GM19468 (cell line): ENCODE data around the gene CES3.
A peak's percentile ranks its signal among the peaks of the same experiment; 100 is the strongest.

Source experiments
- ATAC-seq: cut with Tn5 transposase; IDR thresholded peaks from one replicate; pipeline ENCODE4 v1.9.1; 2021; ENCODE audit warnings: mild to moderate bottlenecking, moderate library complexity, moderate number of reproducible peaks; ENCODE audit not compliant: unreplicated experiment; ENCODE audit errors: extremely low read depth

Gene CES3, protein sequence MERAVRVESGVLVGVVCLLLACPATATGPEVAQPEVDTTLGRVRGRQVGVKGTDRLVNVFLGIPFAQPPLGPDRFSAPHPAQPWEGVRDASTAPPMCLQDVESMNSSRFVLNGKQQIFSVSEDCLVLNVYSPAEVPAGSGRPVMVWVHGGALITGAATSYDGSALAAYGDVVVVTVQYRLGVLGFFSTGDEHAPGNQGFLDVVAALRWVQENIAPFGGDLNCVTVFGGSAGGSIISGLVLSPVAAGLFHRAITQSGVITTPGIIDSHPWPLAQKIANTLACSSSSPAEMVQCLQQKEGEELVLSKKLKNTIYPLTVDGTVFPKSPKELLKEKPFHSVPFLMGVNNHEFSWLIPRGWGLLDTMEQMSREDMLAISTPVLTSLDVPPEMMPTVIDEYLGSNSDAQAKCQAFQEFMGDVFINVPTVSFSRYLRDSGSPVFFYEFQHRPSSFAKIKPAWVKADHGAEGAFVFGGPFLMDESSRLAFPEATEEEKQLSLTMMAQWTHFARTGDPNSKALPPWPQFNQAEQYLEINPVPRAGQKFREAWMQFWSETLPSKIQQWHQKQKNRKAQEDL

DNA sequence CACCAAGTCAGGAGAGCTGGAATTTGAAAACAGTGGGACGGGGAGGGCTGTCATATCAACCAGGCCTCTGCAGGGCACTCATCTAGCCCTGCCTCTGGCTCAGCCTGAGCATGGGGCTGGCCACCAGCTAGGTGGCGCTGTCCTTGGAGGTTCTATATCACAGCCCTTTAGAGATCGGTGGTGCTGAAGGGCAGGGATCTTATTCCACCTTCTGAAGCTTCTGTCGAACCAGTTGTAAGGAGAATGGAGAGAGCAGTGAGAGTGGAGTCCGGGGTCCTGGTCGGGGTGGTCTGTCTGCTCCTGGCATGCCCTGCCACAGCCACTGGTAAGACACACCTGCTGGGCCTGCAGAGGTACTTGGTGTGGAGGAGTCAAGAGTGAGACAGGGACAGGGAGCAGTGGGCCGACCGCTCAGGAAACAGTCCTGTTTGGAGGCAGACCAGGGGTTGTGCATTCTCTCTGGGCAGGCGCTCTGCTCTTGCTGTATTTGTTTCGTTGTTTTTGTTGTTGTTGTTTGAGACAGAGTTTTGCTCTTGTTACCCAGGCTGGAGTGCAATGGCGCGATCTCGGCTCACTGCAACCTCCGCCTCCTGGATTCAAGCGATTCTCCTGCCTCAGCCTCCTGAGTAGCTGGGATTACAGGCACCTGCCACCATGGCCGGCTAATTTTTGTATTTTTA lies at the start of gene CES3:
CES3 (plus strand) TSS at position 202 of the 680 bp plus-strand sequence; CDS start at position 244, 42 bp downstream.
- peak; percentile 76 for ATAC-seq

DNA sequence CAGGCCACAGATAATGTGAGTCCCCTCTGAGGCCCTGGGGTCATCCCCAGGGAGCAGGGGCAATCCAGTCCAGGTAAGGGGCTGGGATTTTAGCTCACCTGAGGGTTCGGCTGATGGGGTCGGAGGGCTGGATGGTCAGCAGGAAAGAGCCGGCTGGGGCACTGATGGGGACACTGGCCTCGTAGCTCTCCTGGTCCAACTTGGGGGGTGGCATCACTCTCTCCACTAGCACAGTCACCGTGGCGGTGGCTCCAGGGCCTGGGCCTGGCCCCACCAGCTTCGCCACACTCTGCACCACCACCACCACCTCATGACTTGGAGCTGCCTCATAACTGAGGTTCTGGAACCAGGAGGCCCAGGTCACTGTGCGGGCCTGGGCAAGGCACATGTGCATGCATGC lies 49.3 kb upstream of the CES3 start:
- ATAC-seq: no peak

DNA sequence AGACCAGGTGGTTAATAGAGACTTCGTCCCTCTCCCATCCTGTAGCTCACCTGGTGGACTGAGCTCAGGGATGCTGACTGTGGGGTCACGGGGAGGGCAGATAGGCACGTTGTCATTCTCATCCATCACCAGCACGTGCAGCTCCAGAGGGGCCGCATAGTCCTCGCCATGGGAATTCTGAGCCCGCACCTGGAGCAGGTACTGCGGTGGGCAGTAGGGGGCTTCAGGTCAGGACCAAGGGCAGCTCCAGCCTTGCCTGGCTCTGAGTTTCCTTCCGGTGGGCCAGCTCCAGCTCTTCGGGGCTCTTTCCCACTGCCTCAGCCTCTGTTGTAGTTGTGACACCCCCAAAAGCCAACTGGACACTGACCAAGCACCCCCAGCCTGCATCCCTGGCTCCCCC lies 48.0 kb upstream of the CES3 start:
- no peak for ATAC-seq

DNA sequence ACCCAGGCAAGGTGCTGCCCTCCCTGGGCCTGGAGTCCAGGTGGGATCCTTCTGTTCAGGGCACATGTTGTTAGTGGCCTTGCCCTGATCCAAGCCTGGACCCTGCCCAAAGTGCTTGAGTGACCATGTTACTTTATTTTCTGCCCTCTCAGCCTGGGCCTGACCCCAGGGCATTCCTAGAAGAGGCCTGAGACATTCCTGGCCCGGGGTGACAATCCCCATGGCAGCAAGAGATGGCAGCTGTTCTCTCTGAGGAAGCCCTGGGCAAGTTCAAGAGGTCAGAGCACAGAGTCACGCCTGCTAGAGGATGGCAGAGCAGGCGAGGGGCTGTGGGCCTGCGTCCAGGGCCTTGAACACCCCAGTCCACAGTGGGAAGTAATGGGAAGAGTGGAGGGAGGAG lies 47.4 kb upstream of the CES3 start:
- no peak for ATAC-seq

DNA sequence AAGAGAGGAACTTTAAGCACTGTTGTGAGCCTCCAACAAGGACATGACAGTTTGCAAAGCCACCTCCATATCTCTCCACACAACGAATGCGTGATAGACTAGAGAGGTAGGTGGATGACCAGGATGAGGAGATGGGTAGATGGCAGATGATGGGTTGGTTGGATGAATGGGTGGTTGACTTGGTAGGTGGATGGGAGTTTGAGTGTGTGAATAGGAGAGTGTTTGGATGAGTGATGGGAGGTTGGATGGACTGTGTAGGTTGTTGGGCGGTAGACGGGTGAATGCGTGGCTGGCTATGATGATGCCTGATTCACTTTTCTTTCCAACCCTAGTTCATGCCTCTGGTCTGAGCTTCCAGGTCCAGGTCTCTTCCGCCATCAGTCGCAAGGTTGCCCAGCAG lies 46.5 kb upstream of the CES3 start:
- no peak for ATAC-seq

DNA sequence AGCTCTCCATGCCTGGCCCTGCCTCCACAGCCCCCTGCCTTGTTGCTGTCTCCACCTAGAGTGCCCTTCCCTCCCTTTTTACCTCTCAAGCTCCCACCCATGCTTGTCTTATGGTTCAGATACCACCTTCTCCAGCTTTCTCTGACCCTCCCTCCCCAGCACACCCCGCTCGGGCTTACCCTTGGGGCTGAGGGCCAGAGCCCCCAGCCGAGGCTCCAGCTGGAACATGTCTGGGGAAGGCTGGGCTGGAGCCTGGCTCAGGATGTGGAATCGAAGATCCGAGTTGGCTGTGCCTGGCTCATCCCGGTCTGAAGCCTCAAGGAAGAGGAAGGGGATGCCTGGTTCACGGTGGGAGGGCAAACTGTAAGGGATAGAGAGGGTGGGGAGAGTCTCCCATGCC lies 46.0 kb upstream of the CES3 start:
- no peak for ATAC-seq

DNA sequence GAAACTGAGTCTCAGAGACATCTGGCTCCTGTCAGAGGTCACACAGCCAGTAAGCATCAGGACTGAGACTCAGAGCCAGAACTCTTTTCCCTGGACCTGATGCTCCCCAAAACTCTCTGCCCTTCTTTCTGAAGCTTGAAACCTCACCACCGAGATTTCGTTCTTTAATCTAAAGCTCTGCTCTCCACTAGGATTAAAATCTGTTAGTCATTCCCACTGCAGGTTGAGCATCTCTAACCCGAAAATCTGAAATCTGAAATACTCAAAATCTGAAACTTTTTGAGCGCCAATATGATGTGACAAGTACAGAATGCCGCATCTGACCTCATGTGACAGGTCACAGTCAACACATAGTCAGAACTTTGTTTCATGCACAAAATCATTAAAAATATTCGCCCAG lies 44.5 kb upstream of the CES3 start:
- ATAC-seq: no peak

DNA sequence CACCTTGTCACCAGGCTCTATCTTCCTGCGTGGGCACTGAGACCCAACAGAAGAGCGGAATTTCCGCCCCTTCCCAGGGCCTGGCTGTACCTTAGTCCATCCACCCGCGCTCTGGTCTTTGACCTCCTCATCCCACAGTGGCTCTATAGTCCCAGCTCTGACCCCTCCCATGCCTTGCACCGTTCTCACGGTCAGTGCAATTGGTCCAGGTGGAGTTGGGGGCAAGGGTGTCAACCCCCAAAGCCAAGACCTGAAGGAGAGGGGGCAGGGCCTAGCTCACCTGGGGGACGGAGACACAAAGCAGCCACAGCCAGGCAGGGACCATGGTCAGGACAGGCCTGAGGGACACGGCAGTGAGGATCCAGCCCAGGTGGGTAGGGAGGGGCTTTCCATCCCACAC lies 43.3 kb upstream of the CES3 start:
- ATAC-seq: no peak

DNA sequence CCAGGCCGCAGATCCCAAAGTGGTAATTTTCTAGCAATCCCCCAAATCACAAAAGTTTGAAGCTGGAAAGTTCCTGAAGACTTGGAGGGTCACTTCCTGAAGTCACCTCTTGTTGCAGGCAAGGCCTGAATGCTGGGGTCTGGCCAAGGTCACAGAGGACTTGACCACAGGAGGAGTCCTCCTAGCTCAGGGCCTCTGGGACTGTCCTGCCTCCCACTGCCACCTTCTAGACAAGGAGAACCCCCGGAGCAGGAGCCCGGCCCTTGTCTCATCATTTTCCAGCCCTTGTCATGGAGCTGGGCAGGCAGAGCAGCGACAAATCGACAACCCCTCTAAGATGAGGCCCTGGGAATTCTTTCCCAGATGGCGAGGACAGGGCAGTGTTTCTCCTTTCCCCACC lies 42.7 kb upstream of the CES3 start:
- no peak for ATAC-seq

DNA sequence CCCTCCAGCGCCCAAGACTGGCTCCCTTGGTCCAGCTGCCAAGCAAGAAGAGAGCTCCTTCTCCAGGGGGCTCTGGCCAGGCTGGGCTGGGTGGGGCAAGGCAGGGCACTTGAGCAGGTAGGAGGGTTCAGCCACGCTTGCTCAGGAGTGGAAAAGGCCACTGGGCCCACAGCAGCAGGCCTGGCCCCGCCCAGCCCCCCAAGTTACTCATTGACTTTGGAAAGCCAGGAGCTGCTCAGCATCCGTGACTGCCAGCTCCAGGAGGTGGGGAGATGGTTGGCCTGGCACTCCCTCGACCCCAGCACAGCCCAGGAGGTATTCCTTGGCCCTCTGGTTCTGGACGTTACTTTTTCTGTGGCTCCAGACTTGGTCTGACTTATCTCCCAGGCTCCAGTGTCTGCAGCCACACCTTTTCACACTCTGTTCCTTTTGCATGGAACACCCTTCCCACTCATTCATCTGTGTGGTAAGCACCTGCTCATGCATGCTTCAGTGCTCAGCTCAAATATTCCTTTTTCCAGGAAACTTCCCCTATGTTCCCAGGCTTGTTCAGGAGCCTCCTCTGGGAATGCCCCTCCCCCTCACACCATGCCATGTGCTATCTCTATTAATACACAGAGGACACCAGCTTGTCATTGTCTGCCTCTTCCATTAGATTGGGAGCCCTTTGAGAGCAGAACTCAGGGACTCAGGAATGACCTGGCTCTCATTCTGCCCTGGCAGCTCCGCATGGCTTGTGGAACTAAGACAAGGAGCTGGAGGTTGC lies 42.1 kb upstream of the CES3 start, which contains the start of gene CDH16:
CDH16 (minus strand) TSS at position 83 of the 766 bp plus-strand sequence. CDS start 820 bp downstream, outside the sequence.
- no peak for ATAC-seq

DNA sequence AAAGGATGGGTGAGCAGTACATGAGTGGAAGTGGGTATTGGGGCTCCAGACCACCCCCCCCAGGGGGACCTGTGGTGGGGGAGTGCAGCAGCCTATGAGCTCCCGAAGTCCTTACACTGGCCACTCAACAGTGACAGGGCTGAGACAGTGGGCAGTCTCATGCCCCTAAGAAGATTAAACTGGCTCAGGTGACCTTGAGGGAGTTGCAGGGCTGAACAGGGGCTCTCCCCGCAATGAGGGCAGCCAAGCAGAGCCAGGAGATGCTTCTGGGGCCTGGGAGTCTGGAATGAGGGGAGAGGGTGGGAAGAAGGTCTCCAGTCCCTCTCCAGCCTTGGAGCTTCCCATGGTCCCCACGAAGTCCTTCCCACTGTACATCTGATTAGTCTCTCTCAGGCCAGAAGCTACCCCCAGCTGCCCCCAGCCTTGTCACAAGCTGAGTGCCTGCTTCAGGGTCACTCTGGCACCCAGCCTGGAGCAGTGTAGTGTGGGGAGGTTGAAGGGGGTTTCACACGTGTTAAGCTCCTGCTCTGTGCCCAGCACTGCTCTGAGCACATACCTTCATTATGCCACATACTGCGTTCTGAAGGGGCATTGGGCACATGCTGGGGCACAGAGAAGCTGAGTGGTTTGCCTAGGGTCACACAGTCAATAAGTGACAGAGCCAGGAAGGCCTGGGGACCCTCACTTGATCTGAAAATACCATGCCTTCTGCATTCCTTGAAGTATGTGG lies 41.3 kb upstream of the CES3 start:
- ATAC-seq: no peak

DNA sequence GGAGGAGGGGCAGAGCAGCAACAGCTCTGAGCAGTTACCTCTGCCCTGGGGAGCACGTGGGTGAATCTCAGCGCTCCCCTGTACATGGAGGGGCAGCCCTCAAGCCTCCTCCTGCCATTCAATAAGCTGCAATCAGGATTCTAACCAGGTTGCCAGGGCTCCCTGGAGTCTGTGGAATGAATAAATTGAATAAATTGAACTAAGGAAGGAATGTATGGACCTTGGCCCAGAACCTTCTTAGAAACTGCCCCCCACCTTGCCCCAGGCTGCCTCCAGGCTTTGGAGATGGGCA lies 40.8 kb upstream of the CES3 start:
- no peak for ATAC-seq

DNA sequence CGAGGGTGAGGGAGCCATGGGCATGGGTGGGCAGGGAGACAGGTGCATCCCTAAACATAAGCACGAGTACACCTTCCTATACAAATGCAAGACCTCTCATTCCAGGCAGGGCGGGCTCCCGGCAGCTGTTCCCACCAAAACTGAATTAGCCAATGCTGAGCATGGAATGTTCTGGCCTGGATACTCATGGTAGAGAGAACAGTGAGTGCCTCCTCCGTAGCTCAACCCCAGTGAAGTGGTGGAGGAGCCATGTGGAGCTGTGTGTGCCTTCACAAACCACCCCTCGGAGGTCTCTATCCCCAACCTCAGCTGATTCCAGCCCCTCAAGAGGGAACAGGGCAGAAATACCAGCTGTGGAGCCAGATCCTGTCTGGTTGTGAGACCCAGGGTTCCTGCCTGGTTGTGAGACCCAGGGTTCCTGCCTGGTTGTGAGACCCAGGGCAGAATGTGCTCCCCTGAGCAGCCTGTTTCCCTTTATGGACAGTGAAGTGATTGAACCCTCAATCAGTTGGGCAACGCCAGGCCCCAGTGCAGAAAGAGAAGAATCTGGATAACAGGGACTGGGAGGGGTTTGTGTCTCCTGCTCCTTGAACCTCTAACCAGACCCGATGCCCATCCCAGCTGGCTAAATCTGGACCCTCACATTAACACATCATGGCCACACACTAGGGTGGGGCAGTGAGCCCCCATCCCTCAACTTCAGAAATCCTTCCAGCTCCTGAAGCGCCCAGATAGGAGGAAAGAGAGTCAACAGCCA lies 40.0 kb upstream of the CES3 start:
- no peak for ATAC-seq

DNA sequence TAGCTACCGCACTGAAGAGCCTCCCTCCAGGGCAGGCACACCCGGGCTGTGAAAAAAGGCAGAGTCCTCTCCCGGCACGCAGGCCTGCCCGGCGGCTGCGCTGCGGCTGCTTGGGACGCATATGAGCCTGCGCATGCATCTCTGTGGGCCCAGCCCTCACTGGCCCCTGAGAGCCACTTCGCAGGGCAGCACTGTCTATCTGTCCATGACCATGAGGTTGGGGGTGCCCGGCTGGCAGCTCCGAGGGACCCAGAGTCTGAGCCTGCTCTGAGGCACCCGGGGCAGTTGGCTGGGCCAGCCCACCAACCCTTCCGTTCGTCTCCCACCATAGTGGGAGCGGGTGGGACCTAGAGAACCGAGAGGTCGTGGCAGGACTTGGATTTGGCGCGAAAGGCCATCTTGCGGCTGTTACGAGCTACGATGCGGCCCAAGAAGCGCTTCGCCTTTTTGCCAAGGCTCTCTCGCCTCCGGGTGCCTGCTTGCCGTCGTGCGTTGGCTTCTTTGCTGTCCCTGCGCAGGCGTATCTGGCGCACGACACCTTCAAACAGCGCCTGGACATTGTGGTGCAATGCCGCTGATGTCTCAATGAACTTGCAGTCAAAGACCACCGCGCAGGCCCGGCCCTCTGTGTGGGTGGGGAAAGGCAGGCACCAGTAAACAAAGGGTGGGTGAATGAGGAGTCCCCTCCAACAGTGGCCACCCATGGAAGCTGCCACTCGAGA lies 39.2 kb upstream of the CES3 start:
- no peak for ATAC-seq

DNA sequence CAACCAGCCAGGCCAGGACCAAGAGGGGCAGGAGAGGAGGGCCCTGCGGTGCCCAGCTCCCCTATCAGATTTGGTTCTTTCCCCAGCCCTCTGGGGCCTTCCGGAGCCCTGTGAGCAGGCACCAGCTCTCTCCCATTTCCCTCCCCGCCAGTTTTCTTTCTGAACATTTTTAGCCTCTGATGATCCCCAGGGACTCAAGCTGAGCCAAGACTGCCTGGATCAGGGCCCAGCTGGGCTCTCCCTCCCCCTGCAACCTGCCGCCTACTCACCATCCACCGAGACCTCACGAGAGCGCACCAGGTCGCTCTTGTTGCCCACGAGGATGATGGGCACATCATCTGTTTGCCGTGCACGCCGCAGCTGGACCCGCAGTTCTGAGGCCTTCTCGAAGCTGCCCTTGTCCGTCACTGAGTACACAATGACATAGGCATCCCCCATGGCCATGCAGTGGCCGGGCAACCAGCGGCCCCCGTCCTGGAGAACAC lies 37.8 kb upstream of the CES3 start:
- no peak for ATAC-seq

DNA sequence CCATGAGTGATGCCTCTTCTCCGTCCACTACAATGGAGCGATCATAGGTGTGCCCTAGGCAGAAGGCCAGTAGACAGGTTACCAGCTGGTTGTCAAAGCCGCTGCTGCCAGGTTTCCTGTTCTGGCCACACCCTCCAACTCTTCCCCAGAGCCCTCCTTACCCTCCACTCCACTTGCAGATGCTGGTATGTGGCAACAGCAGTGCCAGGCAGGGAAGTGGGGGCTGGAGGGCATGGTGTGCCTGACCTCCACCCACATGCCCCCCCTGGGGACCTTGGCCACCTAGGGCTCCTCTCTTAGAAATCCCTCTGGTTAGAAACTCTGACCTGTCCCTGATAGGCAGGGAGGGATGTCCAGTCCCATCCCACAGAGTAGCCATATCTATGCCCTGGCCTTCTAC lies 37.2 kb upstream of the CES3 start:
- no peak for ATAC-seq

DNA sequence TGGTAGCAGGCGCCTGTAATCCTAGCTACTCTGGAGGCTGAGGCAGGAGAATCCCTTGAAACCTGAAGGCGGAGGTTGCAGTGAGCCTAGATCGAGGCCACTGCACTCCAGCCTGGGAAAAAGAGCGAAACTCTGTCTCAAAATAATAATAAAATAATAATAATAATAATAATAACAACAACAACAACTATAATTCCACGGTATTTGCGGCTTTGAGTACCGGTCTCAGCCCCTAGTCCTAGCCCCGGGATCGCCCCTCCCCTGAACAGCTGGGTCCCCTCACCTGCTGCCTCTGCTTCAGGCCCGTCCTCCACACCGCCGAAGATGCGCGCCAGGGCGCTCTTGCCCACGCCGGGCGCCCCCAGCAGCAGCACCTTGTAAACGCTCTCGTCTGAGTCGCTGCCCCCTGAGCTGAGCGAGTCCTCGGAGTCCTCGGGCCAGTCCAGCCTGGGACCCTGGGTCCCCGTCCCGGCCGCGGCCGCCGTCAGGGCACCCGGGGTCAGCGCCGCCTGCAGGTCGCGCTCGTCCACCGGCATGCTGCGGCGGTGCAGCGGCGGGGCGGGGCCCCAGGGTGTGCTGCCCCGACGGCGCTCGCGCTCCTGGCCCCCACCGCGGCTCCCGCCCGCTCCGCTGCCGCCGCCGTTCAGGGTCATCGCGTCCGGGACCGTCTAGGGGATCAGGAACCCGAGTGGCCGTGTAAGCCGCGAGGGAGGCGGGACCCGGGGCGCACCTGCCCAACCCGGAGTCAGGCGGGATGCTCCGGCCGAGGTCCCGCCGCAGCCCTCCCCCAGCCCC lies 36.3 kb upstream of the CES3 start:
- no peak for ATAC-seq

DNA sequence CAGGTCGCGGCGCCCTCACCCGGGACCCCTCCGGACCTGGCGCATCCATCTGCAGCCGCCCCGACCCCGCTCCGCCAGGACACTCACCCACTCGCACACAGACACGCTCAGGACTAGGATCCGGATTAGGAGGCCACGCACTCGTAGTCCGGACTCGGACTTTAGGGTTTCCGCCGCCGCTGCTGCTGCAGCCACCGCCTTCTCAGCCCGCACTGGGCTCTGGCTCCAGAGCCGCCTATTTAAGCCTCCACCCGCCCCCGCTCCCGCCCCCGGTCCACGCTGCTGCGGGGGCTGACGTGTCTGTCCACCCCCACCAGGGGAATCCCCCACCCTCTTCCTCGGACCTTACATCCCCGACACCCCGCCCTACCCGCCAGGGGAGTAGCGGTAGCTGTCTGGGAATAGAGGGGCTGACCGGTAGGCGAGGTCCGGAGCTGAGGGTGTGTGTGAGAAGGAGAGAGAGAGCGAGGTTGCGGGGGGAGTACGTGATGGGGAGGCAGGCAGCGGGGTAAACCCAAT lies 35.7 kb upstream of the CES3 start, which contains the start of gene RRAD:
RRAD (minus strand) TSS at position 214 of the 519 bp plus-strand sequence. CDS start 356 bp downstream, outside the sequence.
- ATAC-seq: no peak
